GM18507 (cell line): ENCODE results near the gene ITLN2.
"Not testable (repeated sequence)": the region's sequence is repeated elsewhere in the genome, so short reads cannot be mapped to it uniquely, and the experiment has no call there.

Experiments used
- DNase-seq: peaks from one replicate; pipeline ENCODE4 v3.0.0; 2011; ENCODE audit warnings: low read depth; ENCODE audit not compliant: insufficient read length; ENCODE audit errors: extremely low spot score
- FAIRE-seq: peaks from 2 replicates; lab custom pipeline; 2011; peaks lifted over from hg19 to GRCh38; lab: Jason Lieb, UNC

The ITLN2 gene

DNA sequence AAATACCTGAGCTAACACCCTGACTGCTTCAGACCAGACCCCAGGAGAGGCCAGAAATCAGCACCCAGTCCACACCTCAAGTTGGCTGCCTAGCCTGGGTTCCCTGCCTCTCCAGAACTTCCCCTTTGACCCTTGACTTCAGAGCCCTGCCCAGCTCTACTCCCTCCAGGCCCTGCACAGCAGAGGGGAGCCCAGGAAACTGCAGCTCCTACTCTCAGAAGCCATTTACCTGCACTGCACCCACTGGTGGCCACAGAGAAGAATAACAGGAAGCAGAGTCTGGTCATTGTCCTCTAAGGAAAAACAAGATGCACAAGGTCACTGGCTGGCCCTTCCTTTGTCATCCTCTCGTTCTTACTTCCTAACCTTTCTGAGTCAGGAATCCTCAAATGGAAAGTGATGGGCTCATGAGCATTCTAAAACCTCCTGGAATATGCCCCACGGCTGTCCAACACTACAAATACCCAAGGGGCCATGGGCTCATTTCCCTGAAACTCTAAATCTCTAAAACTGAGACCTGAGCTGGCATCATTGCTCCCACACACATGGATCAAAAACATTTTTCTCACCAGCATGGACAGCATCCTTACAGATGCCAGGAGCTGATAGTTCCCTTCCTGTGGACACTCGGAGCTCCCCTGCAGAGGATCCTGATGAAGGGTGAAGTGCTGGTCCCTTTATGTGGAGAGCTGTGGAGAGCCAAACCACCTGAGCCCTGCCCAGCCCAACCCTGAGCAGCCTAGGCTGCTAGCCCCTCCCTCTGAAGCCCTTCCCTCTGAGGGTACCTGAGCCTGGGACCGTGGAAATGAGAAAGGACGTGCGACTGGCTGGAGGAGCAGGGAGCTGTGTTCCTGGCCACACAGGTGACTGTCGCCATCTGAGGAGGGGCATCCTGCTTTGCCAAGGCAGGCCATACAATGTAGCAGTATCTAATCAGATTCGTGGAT lies at the start of gene ITLN2:
Gene ITLN2 (minus strand): TSS at position 652 of the 947 bp plus-strand sequence. CDS start 68 bp downstream, at position 584.
- FAIRE-seq = peak; percentile 79
- peak; percentile 64 for DNase-seq

- FAIRE-seq (no peak), DNase-seq (no peak)
Measured at GRCh38 chr1:161001525-161001924, 46.9 kb upstream of the ITLN2 start.

DNA sequence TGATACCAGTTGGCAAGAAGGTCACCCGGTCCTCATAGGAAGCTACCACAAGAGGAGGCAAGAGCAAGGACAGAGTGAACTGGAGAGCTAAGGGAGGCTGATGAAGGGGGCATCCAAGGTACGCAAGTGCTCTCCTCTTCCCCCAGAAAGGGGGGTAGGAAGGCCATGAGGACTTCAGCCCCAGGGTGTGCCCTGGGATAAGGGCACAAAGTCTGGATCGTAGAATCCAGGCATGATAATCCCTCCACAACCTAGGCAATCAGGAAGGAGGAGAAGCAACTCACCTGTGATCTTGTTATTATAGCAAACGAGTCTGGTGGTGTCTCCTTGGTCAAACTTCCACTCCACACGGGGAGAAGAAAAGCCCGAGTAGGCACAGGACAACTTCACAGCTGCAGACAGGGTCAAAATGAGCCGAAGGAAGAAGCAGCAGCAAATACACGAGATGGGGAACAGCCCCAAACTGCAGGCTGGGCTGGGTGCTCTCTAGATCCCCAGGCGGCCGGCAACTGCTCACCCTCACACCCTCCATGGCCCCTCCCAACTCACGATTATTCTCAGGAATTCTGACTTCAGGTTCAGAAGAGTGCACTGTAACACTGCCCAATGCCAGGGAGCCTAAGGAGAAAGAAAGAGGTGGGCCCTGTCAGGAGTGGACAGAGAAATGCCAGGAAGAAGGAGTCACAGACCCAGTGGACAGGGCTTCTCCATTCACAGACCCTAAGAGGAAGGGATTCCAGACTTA lies 46.3 kb upstream of the ITLN2 start:
- no peak for FAIRE-seq
- no peak for DNase-seq

DNA sequence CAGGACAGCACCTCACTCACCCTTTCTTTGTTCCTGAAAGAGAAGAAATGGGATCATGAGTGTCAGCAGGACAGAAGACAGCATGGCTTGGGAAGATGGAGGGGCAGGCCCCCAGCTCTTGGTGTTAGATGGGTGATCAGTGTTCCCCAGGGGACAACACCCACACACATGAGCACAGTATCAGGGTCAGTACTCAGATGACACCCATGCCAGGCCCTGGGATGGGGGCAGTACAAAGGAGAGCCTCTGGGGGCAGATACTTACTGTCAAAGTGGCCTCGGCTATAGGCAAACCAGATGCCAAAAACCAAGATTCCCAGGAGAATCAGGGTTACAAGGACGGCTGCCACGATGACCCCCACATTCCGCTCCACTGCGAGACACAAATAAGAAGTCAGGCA lies 44.8 kb upstream of the ITLN2 start:
- no peak for FAIRE-seq
- DNase-seq = no peak

- FAIRE-seq (peak; percentile 52), DNase-seq (peak; percentile 38)
Measured at GRCh38 chr1:160997323-160998038, 42.9 kb upstream of the ITLN2 start.

DNA sequence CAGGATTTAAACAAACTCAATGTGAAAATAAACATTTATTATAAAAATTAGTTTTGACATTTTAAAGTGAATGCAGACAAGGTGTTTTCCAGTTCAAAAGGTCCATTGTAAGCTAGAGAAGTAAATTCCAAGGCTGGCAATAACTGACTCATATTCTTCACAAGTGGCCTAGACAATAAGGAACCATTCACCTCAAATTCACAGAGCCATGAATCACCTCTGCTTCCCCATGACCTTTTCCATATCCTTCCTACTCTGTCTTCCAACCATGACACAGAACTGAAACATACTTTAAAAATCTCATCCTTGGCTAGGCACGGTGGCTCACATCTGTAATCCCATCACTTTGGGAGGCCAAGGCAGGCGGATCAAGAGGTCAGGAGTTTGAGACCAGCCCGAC lies 41.6 kb upstream of the ITLN2 start:
- DNase-seq = no peak

GRCh38 chr1:160993544-160994193 lies 39.1 kb upstream of the ITLN2 start:
- DNase-seq (no peak), FAIRE-seq (no peak)

More for the DNA sequence above, 41.6 kb upstream of the ITLN2 start:
- no peak for FAIRE-seq

DNA sequence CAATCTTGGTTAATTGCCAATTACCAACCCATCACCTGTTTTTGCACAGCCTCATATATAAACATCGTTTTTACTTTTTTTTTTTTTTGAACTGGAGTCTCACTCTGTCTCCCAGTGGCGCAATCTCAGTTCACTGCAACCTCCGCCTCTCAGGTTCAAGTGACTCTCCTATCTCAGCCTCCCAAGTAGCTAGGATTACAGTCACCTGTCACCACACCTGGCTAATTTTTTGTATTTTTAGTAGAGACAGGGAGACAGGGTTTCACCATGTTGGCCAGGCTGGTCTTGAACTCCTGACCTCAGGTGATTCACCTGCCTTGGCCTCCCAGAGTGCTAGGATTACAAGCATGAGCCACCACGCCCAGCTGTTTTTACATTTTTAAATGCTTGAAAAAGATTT lies 37.4 kb upstream of the ITLN2 start:
- not testable (repeated sequence) for FAIRE-seq

GRCh38 chr1:160987359-160988050 lies 32.9 kb upstream of the ITLN2 start:
- FAIRE-seq = no peak
- no peak for DNase-seq

More for the DNA sequence above, 37.4 kb upstream of the ITLN2 start:
- not testable (repeated sequence) for DNase-seq

DNA sequence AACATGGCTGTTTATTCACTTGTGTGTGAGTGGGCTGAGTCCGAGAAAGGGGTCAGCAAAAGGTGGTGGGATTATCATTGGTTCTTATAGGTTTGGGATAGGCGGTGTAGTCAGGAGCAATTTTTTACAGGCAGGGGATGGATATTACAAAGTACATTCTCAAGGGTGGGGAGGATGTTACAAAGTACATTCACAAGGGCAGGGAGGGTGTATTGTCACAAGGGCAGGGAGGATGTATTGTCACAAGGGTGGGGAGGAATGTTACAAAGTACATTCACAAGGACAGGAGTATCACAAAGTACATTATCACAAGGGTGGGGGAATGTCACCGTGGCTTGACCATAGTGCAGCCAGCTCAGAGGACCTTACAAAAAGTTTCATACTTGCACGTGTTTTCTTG lies 31.1 kb upstream of the ITLN2 start:
- no peak for DNase-seq
- no peak for FAIRE-seq

DNA sequence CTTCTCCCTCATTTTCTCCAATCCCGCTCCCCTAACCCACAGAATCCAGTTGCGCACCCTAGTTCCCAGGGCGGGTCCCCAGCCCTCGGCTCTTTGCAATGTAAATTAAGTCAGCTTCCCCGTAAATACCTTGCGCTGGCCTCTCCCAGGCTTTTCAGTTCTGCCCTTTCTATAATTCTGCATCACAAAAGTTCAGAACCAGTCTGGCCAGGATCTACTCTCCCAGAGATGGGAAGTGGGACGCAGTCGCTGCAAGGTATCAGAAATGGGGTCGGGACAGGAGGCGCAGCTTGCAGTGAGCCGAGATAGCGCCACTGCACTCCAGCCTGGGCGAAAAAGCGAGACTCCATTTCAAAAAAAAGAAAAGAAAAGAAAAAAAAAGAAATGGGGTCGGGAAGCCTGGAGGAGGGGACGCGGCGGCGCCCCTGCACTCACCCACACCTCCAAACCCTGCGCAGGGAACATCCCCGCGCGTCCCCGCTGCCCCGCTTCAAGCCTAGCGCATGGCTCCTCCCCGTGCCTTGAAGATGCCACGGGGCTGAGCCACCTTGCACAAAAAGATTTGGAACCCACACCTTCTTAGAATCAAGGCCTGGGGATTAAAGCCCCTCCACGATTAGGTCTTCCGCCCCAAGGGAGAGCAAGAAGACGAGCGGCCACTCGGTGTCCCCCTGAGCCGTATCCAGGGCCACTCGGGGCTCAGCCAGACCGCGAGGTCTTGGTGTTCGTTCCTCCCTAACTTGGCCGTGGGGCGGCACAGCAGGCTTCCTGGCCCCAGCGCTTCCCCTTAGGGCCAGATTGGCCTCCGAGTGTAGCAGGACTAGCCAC lies 27.2 kb upstream of the ITLN2 start:
- FAIRE-seq (no peak), DNase-seq (no peak)

DNA sequence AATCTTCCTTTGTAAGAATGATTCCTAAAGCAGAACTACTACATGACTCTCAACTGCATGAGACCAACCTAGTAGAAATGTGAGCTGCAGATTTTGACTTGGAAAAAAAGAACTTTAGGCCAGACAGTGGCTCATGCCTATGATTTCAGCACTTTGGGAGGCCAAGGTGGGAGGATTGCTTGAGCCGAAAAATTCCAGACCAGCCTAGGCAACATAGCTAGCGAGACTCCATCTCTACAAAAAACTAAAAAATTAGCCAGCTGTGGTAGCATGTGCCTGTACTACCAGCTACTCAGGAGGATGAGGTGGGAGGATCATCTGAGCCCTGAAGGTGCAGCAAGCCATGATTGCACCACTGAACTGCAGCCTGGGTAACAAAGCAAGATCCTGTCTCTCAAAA lies 24.7 kb upstream of the ITLN2 start:
- DNase-seq (no peak), FAIRE-seq (no peak)

DNA sequence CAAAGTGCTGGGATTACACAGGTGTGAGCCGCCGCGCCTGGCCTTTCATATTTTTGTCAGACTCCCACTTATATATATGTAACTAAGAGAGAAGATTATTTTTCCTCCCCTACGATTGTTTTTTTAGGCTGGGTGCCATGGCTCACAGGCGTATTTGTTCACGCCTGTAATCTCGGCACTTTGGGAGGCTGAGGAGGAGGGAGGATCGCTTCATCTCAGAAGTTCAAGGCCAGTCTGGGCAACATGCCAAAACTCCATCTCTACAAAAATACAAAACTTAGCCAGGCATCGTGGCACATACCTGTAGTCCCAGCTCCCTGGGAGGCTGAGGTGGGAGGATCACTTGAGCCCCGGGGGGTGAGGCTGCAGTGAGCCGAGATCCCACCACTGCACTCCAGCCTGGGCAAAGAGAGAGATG lies 23.9 kb upstream of the ITLN2 start:
- FAIRE-seq (no peak), DNase-seq (no peak)

DNA sequence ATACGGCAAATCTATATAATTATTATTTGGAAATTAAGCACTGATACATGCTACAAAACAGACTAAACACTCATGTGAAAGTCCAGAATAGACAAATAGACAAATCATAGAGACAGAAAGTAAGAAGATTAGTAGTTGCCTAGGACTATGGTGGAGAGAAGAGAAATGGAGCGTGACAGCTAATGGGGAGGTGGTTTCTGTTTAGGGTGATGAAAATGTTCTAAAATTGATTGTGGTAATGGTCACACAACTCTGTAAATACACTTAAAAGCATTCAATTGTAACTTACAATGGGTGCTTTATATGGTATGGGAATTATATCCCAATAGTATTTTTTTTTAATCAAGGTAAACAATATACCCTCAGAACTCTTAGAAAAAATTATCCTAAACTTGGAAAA lies 20.4 kb upstream of the ITLN2 start:
- DNase-seq = no peak
- peak; percentile 48 for FAIRE-seq

GRCh38 chr1:160973491-160973890 lies 18.9 kb upstream of the ITLN2 start:
- no peak for FAIRE-seq
- DNase-seq = no peak

GRCh38 chr1:160972939-160973338 lies 18.3 kb upstream of the ITLN2 start:
- DNase-seq (no peak), FAIRE-seq (no peak)

DNA sequence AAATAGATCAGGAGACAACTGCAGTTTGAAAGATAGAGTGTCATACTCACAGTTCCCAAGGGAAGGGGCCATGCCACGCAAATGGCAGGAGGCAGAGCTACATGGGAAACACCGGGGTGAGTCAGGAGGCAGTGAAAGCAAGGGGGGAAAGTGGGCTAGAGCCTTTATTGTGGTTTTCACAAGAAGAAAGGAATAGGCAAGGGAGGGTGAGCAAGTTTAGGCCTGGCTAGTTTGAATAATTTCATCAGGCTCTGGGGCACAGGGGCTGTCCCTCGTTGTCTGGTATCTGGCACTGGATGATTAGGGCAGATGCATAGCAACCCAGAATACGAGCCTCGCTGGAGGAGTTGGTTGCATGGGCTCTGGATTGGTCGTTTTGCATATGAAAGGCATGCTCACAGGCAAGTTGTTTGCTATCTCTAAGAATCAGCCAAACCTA lies 17.0 kb upstream of the ITLN2 start:
- DNase-seq (no peak), FAIRE-seq (no peak)

DNA sequence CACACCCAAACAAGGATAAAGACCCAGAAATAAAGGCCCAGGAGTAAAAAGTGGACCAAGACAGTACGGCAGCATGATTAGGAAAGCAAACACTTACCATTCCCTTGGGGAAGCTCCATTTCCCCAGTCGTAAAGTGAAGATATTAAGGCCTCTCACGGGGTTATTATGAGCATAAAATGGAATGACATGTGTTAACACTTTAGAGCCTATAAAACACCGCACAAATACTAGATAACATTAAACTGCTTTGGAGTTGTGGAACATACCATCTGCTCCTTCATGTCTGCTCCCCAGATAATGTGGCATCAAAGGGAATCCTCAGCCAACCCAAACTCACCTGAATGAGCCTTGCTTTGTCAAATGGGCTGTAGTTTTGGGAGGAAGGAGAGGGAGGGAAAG lies 8.9 kb upstream of the ITLN2 start:
- DNase-seq (no peak), FAIRE-seq (no peak)
